Measurements from ENCODE around the gene ANO4. TPM values are rescaled to one million over a fixed set of nuclear protein-coding genes. Genes with fewer than 3 reads are reported as not detected.
"Not testable (repeated sequence)": the region's sequence is repeated elsewhere in the genome, so short reads cannot be mapped to it uniquely, and the experiment has no call there.

Gene ANO4
- total RNA-seq, 2 experiments from 2014 or later, result not detected

GRCh38 chr12:101055940-101056339 is 261.4 kb downstream of the ANO4 start:
- ATAC-seq (no peak), DNase-seq (no peak)
- Mint-ChIP-seq H3K9me3 (ENCODE audit: low read depth) (peaks cover 6% of the 10 kb centered on the region), H3K4me1 (no peaks in the 10 kb centered on the region), H3K4me3 (no peak overlapping the region), H3K27me3 (no peaks in the 10 kb centered on the region), H3K36me3 (ENCODE audit: low read depth) (no peaks in the 10 kb centered on the region), H3K27ac (no peak overlapping the region)
- intact Hi-C loops (cut with DNase I, micrococcal nuclease), result no loop called here
- POLR2A ChIA-PET, result no interaction called here
- CTCF ChIA-PET, result no interaction called here

- H3K36me3 Mint-ChIP-seq (ENCODE audit: low read depth); ATAC-seq; DNase-seq; H3K27me3 Mint-ChIP-seq; intact Hi-C loops (cut with DNase I, micrococcal nuclease); POLR2A ChIA-PET; H3K4me1 Mint-ChIP-seq; CTCF ChIA-PET; H3K4me3 Mint-ChIP-seq; H3K27ac Mint-ChIP-seq: not testable (repeated sequence)
- peaks cover 11% of the 10 kb centered on the region for H3K9me3 Mint-ChIP-seq (ENCODE audit: low read depth)
Observed at GRCh38 chr12:101062508-101062907, 267.9 kb downstream of the ANO4 start.

GRCh38 chr12:101064721-101065120 is 270.1 kb downstream of the ANO4 start:
- DNase-seq, result no peak
- H3K36me3 Mint-ChIP-seq (ENCODE audit: low read depth), result no peaks in the 10 kb centered on the region
- POLR2A ChIA-PET, result no interaction called here

GRCh38 chr12:101066489-101066888 is 271.9 kb downstream of the ANO4 start:
- no peak for DNase-seq
- intact Hi-C loops (cut with DNase I, micrococcal nuclease), result no loop called here
- H3K4me1 Mint-ChIP-seq, result no peaks in the 10 kb centered on the region
- no peak overlapping the region for H3K4me3 Mint-ChIP-seq
- H3K27ac Mint-ChIP-seq, result no peak overlapping the region
- H3K27me3 Mint-ChIP-seq, result no peaks in the 10 kb centered on the region
- no peak for ATAC-seq
- peaks cover under 1% of the 10 kb centered on the region for H3K9me3 Mint-ChIP-seq (ENCODE audit: low read depth)
- ChIA-PET CTCF (interaction anchor here (0.6 kb wide), 1 partner anchor 171 kb away, joined by 3 read pairs; no protein-coding TSS in a partner anchor), POLR2A (no interaction called here)
- H3K36me3 Mint-ChIP-seq (ENCODE audit: low read depth), result no peaks in the 10 kb centered on the region

More at GRCh38 chr12:101064721-101065120, 270.1 kb downstream of the ANO4 start:
- peaks cover 4% of the 10 kb centered on the region for H3K9me3 Mint-ChIP-seq (ENCODE audit: low read depth)
- H3K4me1 Mint-ChIP-seq, result no peaks in the 10 kb centered on the region
- intact Hi-C loops (cut with DNase I, micrococcal nuclease), result no loop called here
- no peaks in the 10 kb centered on the region for H3K27me3 Mint-ChIP-seq
- CTCF ChIA-PET, result no interaction called here
- no peak for ATAC-seq
- H3K4me3 Mint-ChIP-seq, result no peak overlapping the region
- no peak overlapping the region for H3K27ac Mint-ChIP-seq

- intact Hi-C loops (cut with DNase I, micrococcal nuclease), result no loop called here
- no peak for DNase-seq
- ATAC-seq, result no peak
- ChIA-PET CTCF (no interaction called here), POLR2A (no interaction called here)
- Mint-ChIP-seq H3K27ac (no peak overlapping the region), H3K4me3 (no peak overlapping the region), H3K27me3 (no peaks in the 10 kb centered on the region), H3K4me1 (no peaks in the 10 kb centered on the region), H3K36me3 (ENCODE audit: low read depth) (no peaks in the 10 kb centered on the region), H3K9me3 (ENCODE audit: low read depth) (peaks cover 3% of the 10 kb centered on the region)
Observed at GRCh38 chr12:101068402-101068801, 273.8 kb downstream of the ANO4 start.

GRCh38 chr12:101068836-101069235 is 274.3 kb downstream of the ANO4 start:
- ChIA-PET CTCF (no interaction called here), POLR2A (no interaction called here)
- ATAC-seq (no peak), DNase-seq (no peak)
- H3K27ac Mint-ChIP-seq, result no peak overlapping the region
- no peaks in the 10 kb centered on the region for H3K36me3 Mint-ChIP-seq (ENCODE audit: low read depth)
- peaks cover 3% of the 10 kb centered on the region for H3K9me3 Mint-ChIP-seq (ENCODE audit: low read depth)
- no peaks in the 10 kb centered on the region for H3K4me1 Mint-ChIP-seq
- H3K4me3 Mint-ChIP-seq, result no peak overlapping the region
- no peaks in the 10 kb centered on the region for H3K27me3 Mint-ChIP-seq
- intact Hi-C loops (cut with DNase I, micrococcal nuclease), result no loop called here

- Mint-ChIP-seq H3K9me3 (ENCODE audit: low read depth) (peaks cover 3% of the 10 kb centered on the region), H3K36me3 (ENCODE audit: low read depth) (no peaks in the 10 kb centered on the region), H3K27me3 (no peaks in the 10 kb centered on the region), H3K4me3 (no peak overlapping the region), H3K4me1 (peaks cover 5% of the 10 kb centered on the region), H3K27ac (no peak overlapping the region)
- ChIA-PET POLR2A (no interaction called here), CTCF (interaction anchor here (0.7 kb wide), 1 partner anchor 1362 kb away, joined by 3 read pairs; no protein-coding TSS in a partner anchor)
- DNase-seq (no peak), ATAC-seq (peak; percentile 39)
- intact Hi-C loops (cut with DNase I, micrococcal nuclease), result no loop called here
Observed at GRCh38 chr12:101074940-101075680, 280.5 kb downstream of the ANO4 start.

- POLR2A ChIA-PET, result no interaction called here
- Mint-ChIP-seq H3K27ac (no peak overlapping the region), H3K4me3 (no peak overlapping the region), H3K36me3 (ENCODE audit: low read depth) (no peaks in the 10 kb centered on the region), H3K27me3 (no peaks in the 10 kb centered on the region), H3K9me3 (ENCODE audit: low read depth) (peaks cover 2% of the 10 kb centered on the region), H3K4me1 (peaks cover 5% of the 10 kb centered on the region)
- CTCF ChIA-PET, result no interaction called here
- intact Hi-C loops (cut with DNase I, micrococcal nuclease), result no loop called here
- no peak for ATAC-seq
- DNase-seq, result no peak
Observed at GRCh38 chr12:101076921-101077320, 282.3 kb downstream of the ANO4 start.

- ATAC-seq, result no peak
- no peak overlapping the region for H3K27ac Mint-ChIP-seq
- intact Hi-C loops (cut with DNase I, micrococcal nuclease), result no loop called here
Observed at GRCh38 chr12:101077791-101078528, 283.4 kb downstream of the ANO4 start.

GRCh38 chr12:101078536-101079285 is 284.1 kb downstream of the ANO4 start:
- ATAC-seq, result peak; percentile 30
- H3K4me1 Mint-ChIP-seq, result peaks cover 5% of the 10 kb centered on the region
- H3K4me3 Mint-ChIP-seq, result no peak overlapping the region
- H3K27ac Mint-ChIP-seq, result peak overlapping the region; percentile 17
- H3K9me3 Mint-ChIP-seq (ENCODE audit: low read depth), result no peaks in the 10 kb centered on the region
- CTCF ChIA-PET, result no interaction called here
- H3K27me3 Mint-ChIP-seq, result peaks cover 2% of the 10 kb centered on the region
- no peaks in the 10 kb centered on the region for H3K36me3 Mint-ChIP-seq (ENCODE audit: low read depth)
- intact Hi-C loops (cut with DNase I, micrococcal nuclease), result no loop called here
- no peak for DNase-seq
- POLR2A ChIA-PET, result no interaction called here

More at GRCh38 chr12:101077791-101078528, 283.4 kb downstream of the ANO4 start:
- Mint-ChIP-seq H3K4me1 (peaks cover 5% of the 10 kb centered on the region), H3K4me3 (no peak overlapping the region), H3K27me3 (peaks cover 2% of the 10 kb centered on the region), H3K36me3 (ENCODE audit: low read depth) (no peaks in the 10 kb centered on the region), H3K9me3 (ENCODE audit: low read depth) (no peaks in the 10 kb centered on the region)
- DNase-seq, result no peak
- POLR2A ChIA-PET, result no interaction called here
- CTCF ChIA-PET, result no interaction called here

- no peak overlapping the region for H3K27ac Mint-ChIP-seq
- no peaks in the 10 kb centered on the region for H3K9me3 Mint-ChIP-seq (ENCODE audit: low read depth)
- intact Hi-C loops (cut with DNase I, micrococcal nuclease), result no loop called here
- CTCF ChIA-PET, result no interaction called here
- DNase-seq (no peak), ATAC-seq (no peak)
- H3K4me3 Mint-ChIP-seq, result no peak overlapping the region
- POLR2A ChIA-PET, result no interaction called here
- H3K4me1 Mint-ChIP-seq, result peaks cover 7% of the 10 kb centered on the region
- no peaks in the 10 kb centered on the region for H3K36me3 Mint-ChIP-seq (ENCODE audit: low read depth)
- peaks cover 8% of the 10 kb centered on the region for H3K27me3 Mint-ChIP-seq
Observed at GRCh38 chr12:101082706-101083105, 288.1 kb downstream of the ANO4 start.

Measured in activated CD4-positive, alpha-beta T cell treated with anti-CD3 and anti-CD28 coated beads for 36 hours (primary cell).